Tibial artery (tissue), 4 donors: ENCODE data around the gene ARHGEF28.

Experiments
- DNase-seq, 2 donors: peaks; one replicate each; pipeline ENCODE4 v3.0.0-alpha.2; 2019
- H3K27ac ChIP-seq, 2 donors: fragments of 200-600 bp; sonication (generic) in 1 of 2; 1 replicate in 1 of 2; 2 replicates in 1 of 2; pipeline ENCODE4 v1.5.1; 2018 to 2019; ENCODE audit warnings: mild to moderate bottlenecking in 1 of 2
- H3K27me3 ChIP-seq, 2 donors: fragments of 200-600 bp; sonication (generic) in 1 of 2; one replicate each; pipeline versions ENCODE4 v1.5.1 to v1.6.0; 2016 to 2019
- H3K36me3 ChIP-seq, 3 donors: fragments of 200-600 bp; sonication (generic) in 2 of 3; one replicate each; pipeline ENCODE4 v1.5.1; 2016 to 2019; ENCODE audit warnings: mild to moderate bottlenecking in 2 of 3
- H3K4me1 ChIP-seq, 4 donors: fragments of 200-600 bp; sonication (generic) in 2 of 4; 1 replicate in 3 of 4; 2 replicates in 1 of 4; pipeline ENCODE4 v1.5.1; 2016 to 2019
- H3K4me3 ChIP-seq, 2 donors: fragments of 200-600 bp; sonication (generic) in 1 of 2; 1 replicate in 1 of 2; 2 replicates in 1 of 2; pipeline ENCODE4 v1.5.1; 2018 to 2019; ENCODE audit warnings: mild to moderate bottlenecking in 2 of 2
- H3K9me3 ChIP-seq, 3 donors: fragments of 200-600 bp; sonication (generic) in 1 of 3; one replicate each; pipeline ENCODE4 v1.5.1; 2016 to 2019
- intact Hi-C: fragments of 100-400 bp; cut with DNase I; formaldehyde crosslinking; loops from one replicate; pipeline ENCODE4 v1.15.0; 2023; ENCODE audit warnings: low total_unique reads
- TF ChIP-seq, protein P1 (sequence below), 2 experiments: fragments of 200-600 bp in 1 of 2; fragments of 450-650 bp in 1 of 2; IDR thresholded peaks; one replicate each; pipeline ENCODE4 v1.5.1; 2017 to 2019; ENCODE audit warnings: antibody characterized with exemption in 2 of 2, mild to moderate bottlenecking in 1 of 2, moderate library complexity in 1 of 2

The ARHGEF28 gene

DNA sequence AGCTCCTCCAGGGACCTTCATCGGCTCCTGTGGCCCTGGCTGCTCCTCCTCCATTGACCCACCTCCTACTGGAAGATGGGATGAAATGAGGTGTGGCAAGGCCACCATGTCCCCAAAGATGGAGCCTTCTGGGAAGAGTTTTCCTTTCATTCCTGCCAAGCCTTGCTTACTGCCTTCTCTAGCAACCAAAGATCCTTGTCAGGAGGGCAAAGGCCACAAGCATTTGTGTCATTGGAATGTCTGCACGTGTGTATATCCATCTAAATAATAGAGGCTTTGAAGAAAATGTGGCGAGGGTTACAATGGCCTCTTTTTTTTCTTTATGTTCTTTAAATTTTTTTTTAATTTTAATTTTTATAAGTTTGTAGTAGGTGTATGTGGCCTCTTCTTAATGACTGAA, 313.6 kb downstream of the ARHGEF28 start:
- Histone ChIP-seq H3K27ac (peak overlapping the region in 1 of 2 donors; percentile 32), H3K4me1 (peaks cover 0 to 28% (median 6%) of the 10 kb centered on the region in 4 donors), H3K36me3 (no peaks in the 10 kb centered on the region), H3K27me3 (no peaks in the 10 kb centered on the region), H3K9me3 (peaks cover 0 to 5% (median 0%) of the 10 kb centered on the region in 3 donors), H3K4me3 (no peak overlapping the region)
- TF ChIP-seq, protein P1, sequence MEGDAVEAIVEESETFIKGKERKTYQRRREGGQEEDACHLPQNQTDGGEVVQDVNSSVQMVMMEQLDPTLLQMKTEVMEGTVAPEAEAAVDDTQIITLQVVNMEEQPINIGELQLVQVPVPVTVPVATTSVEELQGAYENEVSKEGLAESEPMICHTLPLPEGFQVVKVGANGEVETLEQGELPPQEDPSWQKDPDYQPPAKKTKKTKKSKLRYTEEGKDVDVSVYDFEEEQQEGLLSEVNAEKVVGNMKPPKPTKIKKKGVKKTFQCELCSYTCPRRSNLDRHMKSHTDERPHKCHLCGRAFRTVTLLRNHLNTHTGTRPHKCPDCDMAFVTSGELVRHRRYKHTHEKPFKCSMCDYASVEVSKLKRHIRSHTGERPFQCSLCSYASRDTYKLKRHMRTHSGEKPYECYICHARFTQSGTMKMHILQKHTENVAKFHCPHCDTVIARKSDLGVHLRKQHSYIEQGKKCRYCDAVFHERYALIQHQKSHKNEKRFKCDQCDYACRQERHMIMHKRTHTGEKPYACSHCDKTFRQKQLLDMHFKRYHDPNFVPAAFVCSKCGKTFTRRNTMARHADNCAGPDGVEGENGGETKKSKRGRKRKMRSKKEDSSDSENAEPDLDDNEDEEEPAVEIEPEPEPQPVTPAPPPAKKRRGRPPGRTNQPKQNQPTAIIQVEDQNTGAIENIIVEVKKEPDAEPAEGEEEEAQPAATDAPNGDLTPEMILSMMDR (IDR thresholded peaks at IDR 0.05): no peak
- intact Hi-C loops: no loop called here
- no peak for DNase-seq

GRCh38 chr5:73940026-73940425, 314.0 kb downstream of the ARHGEF28 start:
- Histone ChIP-seq H3K4me3 (no peak overlapping the region), H3K9me3 (peaks cover 0 to 5% (median 0%) of the 10 kb centered on the region in 3 donors), H3K27ac (no peak overlapping the region), H3K27me3 (no peaks in the 10 kb centered on the region), H3K36me3 (no peaks in the 10 kb centered on the region), H3K4me1 (peaks cover 0 to 28% (median 6%) of the 10 kb centered on the region in 4 donors)
- TF ChIP-seq, protein P1 (IDR thresholded peaks at IDR 0.05): no peak
- intact Hi-C loops: no loop called here
- DNase-seq: no peak

- intact Hi-C loops: no loop called here
- TF ChIP-seq, protein P1 (IDR thresholded peaks at IDR 0.05): no peak
- no peak for DNase-seq
- H3K9me3 ChIP-seq: peaks cover 0 to 5% (median 0%) of the 10 kb centered on the region in 3 donors
- H3K4me1 ChIP-seq: peaks cover 0 to 28% (median 6%) of the 10 kb centered on the region in 4 donors
- H3K36me3 ChIP-seq: no peaks in the 10 kb centered on the region
- no peaks in the 10 kb centered on the region for H3K27me3 ChIP-seq
- H3K4me3 ChIP-seq: no peak overlapping the region
- no peak overlapping the region for H3K27ac ChIP-seq
These were observed 314.8 kb downstream of the ARHGEF28 start for GRCh38 chr5:73940801-73941200.

- Histone ChIP-seq H3K27ac (no peak overlapping the region), H3K27me3 (no peaks in the 10 kb centered on the region), H3K36me3 (no peaks in the 10 kb centered on the region), H3K4me3 (no peak overlapping the region), H3K4me1 (peaks cover 0 to 40% (median 11%) of the 10 kb centered on the region in 4 donors), H3K9me3 (peaks cover 0 to 5% (median 0%) of the 10 kb centered on the region in 3 donors)
- DNase-seq: no peak
- TF ChIP-seq, protein P1 (IDR thresholded peaks at IDR 0.05): no peak
- intact Hi-C loops: no loop called here
These were observed 316.8 kb downstream of the ARHGEF28 start for GRCh38 chr5:73942783-73943182.

- Histone ChIP-seq H3K27me3 (no peaks in the 10 kb centered on the region), H3K9me3 (peaks cover 0 to 5% (median 0%) of the 10 kb centered on the region in 3 donors), H3K36me3 (no peaks in the 10 kb centered on the region), H3K4me3 (no peak overlapping the region), H3K4me1 (peaks cover 0 to 43% (median 12%) of the 10 kb centered on the region in 4 donors), H3K27ac (no peak overlapping the region)
- intact Hi-C loops: no loop called here
- no peak for DNase-seq
- TF ChIP-seq, protein P1 (IDR thresholded peaks at IDR 0.05): no peak
These were observed 317.4 kb downstream of the ARHGEF28 start for GRCh38 chr5:73943397-73943796.

GRCh38 chr5:73944581-73944980, 318.6 kb downstream of the ARHGEF28 start:
- Histone ChIP-seq H3K27me3 (no peaks in the 10 kb centered on the region), H3K9me3 (peaks cover 0 to 5% (median 0%) of the 10 kb centered on the region in 3 donors), H3K27ac (no peak overlapping the region), H3K36me3 (no peaks in the 10 kb centered on the region), H3K4me1 (peaks cover 0 to 39% (median 14%) of the 10 kb centered on the region in 4 donors), H3K4me3 (no peak overlapping the region)
- intact Hi-C loops: no loop called here
- no peak for DNase-seq
- TF ChIP-seq, protein P1 (IDR thresholded peaks at IDR 0.05): no peak
